GM19240 (cell line): Measurements from ENCODE around the gene ATP9B.
A peak's percentile ranks its signal among the peaks of the same experiment; 100 is the strongest.

Experiments
- DNase-seq: peaks from one replicate; pipeline ENCODE4 v3.0.0; 2011; ENCODE audit warnings: low spot score; ENCODE audit not compliant: insufficient read length

Gene ATP9B

GRCh38 chr18:79068937-79069716 is at the start of gene ATP9B:
Gene ATP9B, plus strand, starts transcription at chr18:79069394. Its CDS starts 17 bp downstream, at chr18:79069411.
- peak; percentile 90 for DNase-seq

- no peak for DNase-seq
These were observed 49.3 kb upstream of the ATP9B start for GRCh38 chr18:79019881-79020280.

GRCh38 chr18:79022603-79023002 is 46.6 kb upstream of the ATP9B start:
- DNase-seq = no peak

- DNase-seq = no peak
These were observed 42.7 kb upstream of the ATP9B start for GRCh38 chr18:79026491-79026890.

GRCh38 chr18:79030680-79031079 is 38.5 kb upstream of the ATP9B start:
- DNase-seq = no peak

GRCh38 chr18:79042276-79042675 is 26.9 kb upstream of the ATP9B start:
- DNase-seq = no peak

GRCh38 chr18:79043288-79043687 is 25.9 kb upstream of the ATP9B start:
- DNase-seq = no peak

GRCh38 chr18:79046522-79046921 is 22.7 kb upstream of the ATP9B start:
- no peak for DNase-seq

- DNase-seq = no peak
These were observed 21.5 kb upstream of the ATP9B start for GRCh38 chr18:79047556-79048244.

GRCh38 chr18:79048245-79048632 is 21.0 kb upstream of the ATP9B start:
- DNase-seq = no peak

GRCh38 chr18:79049506-79049905 is 19.7 kb upstream of the ATP9B start:
- DNase-seq = no peak

GRCh38 chr18:79050005-79050404 is 19.2 kb upstream of the ATP9B start:
- no peak for DNase-seq

- no peak for DNase-seq
These were observed 12.3 kb upstream of the ATP9B start for GRCh38 chr18:79056827-79057367.

- no peak for DNase-seq
These were observed 11.2 kb upstream of the ATP9B start for GRCh38 chr18:79058007-79058406.

GRCh38 chr18:79062806-79063205 is 6.4 kb upstream of the ATP9B start:
- no peak for DNase-seq

- DNase-seq = no peak
These were observed 5.0 kb upstream of the ATP9B start for GRCh38 chr18:79064228-79064627.

- no peak for DNase-seq
These were observed 3.4 kb upstream of the ATP9B start for GRCh38 chr18:79065802-79066201.

GRCh38 chr18:79067611-79068010 is 1.6 kb upstream of the ATP9B start:
- DNase-seq = no peak

GRCh38 chr18:79068341-79068936 is 755 bp upstream of the ATP9B start:
- DNase-seq = no peak

GRCh38 chr18:79069717-79070151 is 540 bp downstream of the ATP9B start:
- DNase-seq = no peak

GRCh38 chr18:79070486-79070885 is 1.3 kb downstream of the ATP9B start:
- no peak for DNase-seq

- no peak for DNase-seq
These were observed 1.8 kb downstream of the ATP9B start for GRCh38 chr18:79071037-79071436.
